Muscle of leg (tissue), 11 donors: ENCODE data around the gene GOLT1B. TPM values are rescaled to one million over a fixed set of nuclear protein-coding genes. Genes with fewer than 3 reads are reported as not detected.

Experiments
- DNase-seq: peaks from one replicate; pipeline ENCODE4 v3.0.0; 2013
- H3K27ac ChIP-seq: one replicate; pipeline ENCODE4 v1.5.1; 2013; ENCODE audit warnings: mild to moderate bottlenecking, low read length, control low read depth
- H3K27me3 ChIP-seq: one replicate; pipeline ENCODE4 v1.6.1; 2013; ENCODE audit warnings: low read length; ENCODE audit not compliant: control insufficient read depth, insufficient read depth
- H3K36me3 ChIP-seq: one replicate; pipeline ENCODE4 v1.6.1; 2013; ENCODE audit warnings: low read length; ENCODE audit not compliant: control insufficient read depth, insufficient read depth
- H3K4me1 ChIP-seq: one replicate; pipeline ENCODE4 v1.6.1; 2013; ENCODE audit warnings: low read length; ENCODE audit not compliant: control insufficient read depth, insufficient read depth
- H3K4me3 ChIP-seq: one replicate; pipeline ENCODE4 v1.5.1; 2013; ENCODE audit warnings: low read length, control low read depth
- H3K9me3 ChIP-seq: replicated peaks from 2 replicates; pipeline ENCODE4 v1.6.1; 2013; ENCODE audit warnings: low read depth, low read length; ENCODE audit not compliant: control insufficient read depth
- WGBS: methylation state at CpG from one replicate; pipeline ENCODE4 v1.1.5; 2013; ENCODE audit warnings: missing lambda C conversion rate; ENCODE audit not compliant: insufficient coverage; 5-methylcytosine and 5-hydroxymethylcytosine counted together
- polyA plus RNA-seq, 8 donors: library from polyadenylated mRNA; unstranded; fragments of 120-200 nt; gene quantifications; one replicate each; pipeline versions ENCODE4 v1.2.1 to v1.2.3, GENCODE V29; 2013; ENCODE audit warnings: inconsistent platforms in 1 of 8, low replicate concordance in 1 of 8; ENCODE audit not compliant: insufficient read length in 8 of 8, insufficient read depth in 1 of 8
- total RNA-seq: library from RNA; stranded (reverse); fragments of 120-200 nt; gene quantifications from one replicate; pipeline ENCODE4 v1.2.4, GENCODE V29; 2013

Gene GOLT1B
- total and polyA plus RNA-seq, 9 donors: 29.3 to 50.4 (median 39.6) TPM

GRCh38 chr12:21558100-21558679 is 56.6 kb downstream of the GOLT1B start:
- H3K36me3 ChIP-seq: no peaks in the 10 kb centered on the region

GRCh38 chr12:21559855-21560569 is 58.4 kb downstream of the GOLT1B start:
- no peaks in the 10 kb centered on the region for H3K36me3 ChIP-seq
- WGBS: no CpG with 5 or more reads among the region's 7 CpGs
- no peaks in the 10 kb centered on the region for H3K9me3 ChIP-seq
- DNase-seq: peak; percentile 23
- no peak overlapping the region for H3K4me3 ChIP-seq
- no peaks in the 10 kb centered on the region for H3K27me3 ChIP-seq
- no peak overlapping the region for H3K27ac ChIP-seq
- no peaks in the 10 kb centered on the region for H3K4me1 ChIP-seq

More at GRCh38 chr12:21558100-21558679, 56.6 kb downstream of the GOLT1B start:
- no peaks in the 10 kb centered on the region for H3K27me3 ChIP-seq
- WGBS: no CpG with 5 or more reads among the region's 9 CpGs
- DNase-seq: no peak
- no peak overlapping the region for H3K27ac ChIP-seq
- H3K4me3 ChIP-seq: no peak overlapping the region
- peaks cover 5% of the 10 kb centered on the region for H3K4me1 ChIP-seq
- H3K9me3 ChIP-seq: peaks cover 2% of the 10 kb centered on the region

GRCh38 chr12:21561158-21561557 is 59.6 kb downstream of the GOLT1B start:
- no CpG with 5 or more reads among the region's 2 CpGs for WGBS
- DNase-seq: no peak
- Histone ChIP-seq H3K4me1 (no peaks in the 10 kb centered on the region), H3K27ac (no peak overlapping the region), H3K9me3 (no peaks in the 10 kb centered on the region), H3K4me3 (no peak overlapping the region), H3K27me3 (no peaks in the 10 kb centered on the region), H3K36me3 (no peaks in the 10 kb centered on the region)

GRCh38 chr12:21562859-21563258 is 61.3 kb downstream of the GOLT1B start:
- 80% methylated on average over 1 of the region's 2 CpGs for WGBS
- H3K9me3 ChIP-seq: no peaks in the 10 kb centered on the region
- no peaks in the 10 kb centered on the region for H3K4me1 ChIP-seq
- H3K4me3 ChIP-seq: no peak overlapping the region
- H3K27me3 ChIP-seq: no peaks in the 10 kb centered on the region
- H3K36me3 ChIP-seq: no peaks in the 10 kb centered on the region
- H3K27ac ChIP-seq: no peak overlapping the region
- no peak for DNase-seq

- no CpG with 5 or more reads among the region's 5 CpGs for WGBS
- H3K4me3 ChIP-seq: no peak overlapping the region
- H3K9me3 ChIP-seq: no peaks in the 10 kb centered on the region
- no peaks in the 10 kb centered on the region for H3K4me1 ChIP-seq
- no peaks in the 10 kb centered on the region for H3K36me3 ChIP-seq
- no peak for DNase-seq
- H3K27ac ChIP-seq: no peak overlapping the region
- no peaks in the 10 kb centered on the region for H3K27me3 ChIP-seq
These were observed 64.8 kb downstream of the GOLT1B start for GRCh38 chr12:21566223-21566906.

GRCh38 chr12:21566907-21567394 is 65.4 kb downstream of the GOLT1B start:
- H3K27ac ChIP-seq: no peak overlapping the region
- 36% methylated on average over 2 of the region's 3 CpGs for WGBS
- H3K9me3 ChIP-seq: no peaks in the 10 kb centered on the region
- H3K27me3 ChIP-seq: no peaks in the 10 kb centered on the region
- no peaks in the 10 kb centered on the region for H3K36me3 ChIP-seq
- peak; percentile 67 for DNase-seq
- H3K4me1 ChIP-seq: no peaks in the 10 kb centered on the region
- H3K4me3 ChIP-seq: no peak overlapping the region

Other genes starting within 250 kb of the GOLT1B start
- gene SLCO1A2, start 166.9 kb upstream of the GOLT1B start, total RNA-seq: not detected
- gene SLCO1A2, start 166.9 kb upstream of the GOLT1B start, polyA plus RNA-seq: under 1 TPM in 1 of 8 donors, not detected in 7; 0.09 TPM
- not detected for gene IAPP, start 128.9 kb upstream of the GOLT1B start, total RNA-seq
- not detected for gene IAPP, start 128.9 kb upstream of the GOLT1B start, polyA plus RNA-seq
- 8.9 TPM for gene PYROXD1, start 64.1 kb upstream of the GOLT1B start, total RNA-seq
- 10 to 100 TPM in 7 of 8 donors, 1 to 10 TPM in 1; 9.4 to 17.9 (median 15.0) TPM for gene PYROXD1, start 64.1 kb upstream of the GOLT1B start, polyA plus RNA-seq
- 45.8 TPM for gene RECQL, start 154 bp upstream of the GOLT1B start, total RNA-seq
- 10 to 100 TPM; 16.1 to 38.1 (median 29.6) TPM for gene RECQL, start 154 bp upstream of the GOLT1B start, polyA plus RNA-seq
- 12.9 TPM for gene SPX, start 24.5 kb downstream of the GOLT1B start, total RNA-seq
- gene SPX, start 24.5 kb downstream of the GOLT1B start, polyA plus RNA-seq: 10 to 100 TPM; 17.8 to 31.2 (median 20.1) TPM
- gene GYS2, start 103.1 kb downstream of the GOLT1B start, total RNA-seq: 0.13 TPM
- under 1 TPM in 5 of 8 donors, not detected in 3; 0.12 to 0.86 (median 0.29) TPM for gene GYS2, start 103.1 kb downstream of the GOLT1B start, polyA plus RNA-seq
- gene LDHB, start 156.1 kb downstream of the GOLT1B start, total RNA-seq: 640 TPM
- 100 to 1,000 TPM; 638 to 922 (median 703) TPM for gene LDHB, start 156.1 kb downstream of the GOLT1B start, polyA plus RNA-seq